HEK293T (cell line): ENCODE data around the gene LRRTM3.

Experiments used
- ARNT ChIP-seq: fragments of 450-650 bp; IDR thresholded peaks from 2 replicates; pipeline ENCODE4 v1.6.1; 2017; ENCODE audit warnings: mild to moderate bottlenecking
- BHLHE40 ChIP-seq: fragments of 450-650 bp; IDR thresholded peaks from 2 replicates; pipeline ENCODE4 v1.6.1; 2016; ENCODE audit warnings: mild to moderate bottlenecking, moderate library complexity, borderline replicate concordance
- ELF4 ChIP-seq: fragments of 450-650 bp; IDR thresholded peaks from 2 replicates; pipeline ENCODE4 v1.6.1; 2017; ENCODE audit warnings: antibody characterized with exemption
- FOXA1 ChIP-seq: fragments of 450-650 bp; IDR thresholded peaks from 2 replicates; pipeline ENCODE4 v1.6.1; 2016; ENCODE audit warnings: mild to moderate bottlenecking
- FOXM1 ChIP-seq: fragments of 450-650 bp; IDR thresholded peaks from 2 replicates; pipeline ENCODE4 v1.6.1; 2017; ENCODE audit warnings: mild to moderate bottlenecking, borderline replicate concordance
- HDGF ChIP-seq: fragments of 450-650 bp; IDR thresholded peaks from 2 replicates; pipeline ENCODE4 v1.6.1; 2017; ENCODE audit warnings: antibody characterized with exemption, borderline replicate concordance
- L3MBTL2 ChIP-seq: fragments of 450-650 bp; conservative IDR thresholded peaks from 2 replicates; pipeline ENCODE4 v1.6.1; 2016; ENCODE audit warnings: mild to moderate bottlenecking
- LEF1 ChIP-seq: fragments of 450-650 bp; IDR thresholded peaks from 2 replicates; pipeline ENCODE4 v1.6.1; 2017; ENCODE audit warnings: mild to moderate bottlenecking, borderline replicate concordance
- NFRKB ChIP-seq: fragments of 450-650 bp; IDR thresholded peaks from 2 replicates; pipeline ENCODE4 v1.6.1; 2016; ENCODE audit warnings: mild to moderate bottlenecking, moderate library complexity
- PKNOX1 ChIP-seq: fragments of 450-650 bp; IDR thresholded peaks from 2 replicates; pipeline ENCODE4 v1.6.1; 2016
- SP1 ChIP-seq: fragments of 450-650 bp; IDR thresholded peaks from 2 replicates; pipeline ENCODE4 v1.6.1; 2017
- SUZ12 ChIP-seq: fragments of 450-650 bp; IDR thresholded peaks from 2 replicates; pipeline ENCODE4 v1.6.1; 2016; ENCODE audit warnings: mild to moderate bottlenecking
- TARDBP ChIP-seq: fragments of 450-650 bp; IDR thresholded peaks from 2 replicates; pipeline ENCODE4 v1.6.1; 2016
- ZNF384 ChIP-seq: fragments of 450-650 bp; IDR thresholded peaks from 2 replicates; pipeline ENCODE4 v1.6.1; 2016

- TF ChIP-seq TARDBP (no peak), BHLHE40 (no peak), L3MBTL2 (no peak), FOXM1 (no peak), ELF4 (no peak), SUZ12 (no peak), ZNF384 (no peak), ARNT (no peak), SP1 (no peak), PKNOX1 (no peak), HDGF (no peak), NFRKB (no peak), FOXA1 (no peak), LEF1 (no peak)
These were observed 17.8 kb downstream of the LRRTM3 start for GRCh38 chr10:66943590-66943989.
